ENCODE measurements around the gene RERG. TPM values are rescaled to one million over a fixed set of nuclear protein-coding genes. Genes with fewer than 3 reads are reported as not detected.

RERG gene
- total and polyA plus RNA-seq, 4 donors, result 1.0 to 1.4 (median 1.1) TPM

GRCh38 chr12:15222219-15222618 is 1.0 kb upstream of the RERG start:
- H3K27me3 ChIP-seq (ENCODE audit: control insufficient read depth in 4 of 4, insufficient read depth in 4 of 4, low read length in 3 of 4), result peaks cover 0 to 6% (median 0%) of the 10 kb centered on the region in 4 donors
- H3K36me3 ChIP-seq (ENCODE audit: control insufficient read depth in 4 of 4, insufficient read depth in 3 of 4, low read depth in 1 of 4, low read length in 3 of 4), result no peaks in the 10 kb centered on the region
- 48% methylated on average over 3 of the region's 3 CpGs for WGBS
- no peak overlapping the region for H3K4me3 ChIP-seq (ENCODE audit: low read depth in 1 of 3, low read length in 3 of 3)
- no peak for TF ChIP-seq RXRA (IDR thresholded peaks at IDR 0.05)
- no peak for TF ChIP-seq REST (IDR thresholded peaks at IDR 0.05)
- TF ChIP-seq EGR1 (IDR thresholded peaks at IDR 0.05; ENCODE audit: low read depth in 2 of 2), result no peak
- TF ChIP-seq RAD21 (IDR thresholded peaks at IDR 0.05), result no peak
- no peak for TF ChIP-seq YY1 (IDR thresholded peaks at IDR 0.05)
- TF ChIP-seq FOXA1 (IDR thresholded peaks at IDR 0.05), result no peak
- no peak for TF ChIP-seq FOXA2 (IDR thresholded peaks at IDR 0.05)
- TF ChIP-seq SP1 (IDR thresholded peaks at IDR 0.05), result no peak
- no peak for TF ChIP-seq CTCF (IDR thresholded peaks at IDR 0.05; ENCODE audit: low read depth, low read length, missing input control)
- no peak for TF ChIP-seq JUND (IDR thresholded peaks at IDR 0.05)
- TF ChIP-seq TAF1 (conservative IDR thresholded peaks at IDR 0.05), result no peak
- peaks cover 1 to 7% (median 5%) of the 10 kb centered on the region in 4 donors for H3K4me1 ChIP-seq (ENCODE audit: control insufficient read depth in 4 of 4, insufficient read depth in 4 of 4, low read length in 3 of 4)
- no peaks in the 10 kb centered on the region for H3K9me3 ChIP-seq (ENCODE audit: control insufficient read depth in 4 of 4, low read length in 3 of 4)
- no peak for DNase-seq (ENCODE audit: low spot score)
- no peak overlapping the region for H3K9ac ChIP-seq (ENCODE audit: low read depth in 1 of 2, low read length in 2 of 2)
- H3K27ac ChIP-seq (ENCODE audit: low read depth in 1 of 2, low read length in 2 of 2), result no peak overlapping the region

GRCh38 chr12:15220451-15220850 is 766 bp downstream of the RERG start:
- peak overlapping the region; percentile 14 to 80 for H3K27ac ChIP-seq (ENCODE audit: low read depth in 1 of 2, low read length in 2 of 2)
- DNase-seq (ENCODE audit: low spot score), result no peak
- 77% methylated on average over 4 of the region's 4 CpGs for WGBS
- no peak overlapping the region for H3K9ac ChIP-seq (ENCODE audit: low read depth in 1 of 2, low read length in 2 of 2)
- no peaks in the 10 kb centered on the region for H3K9me3 ChIP-seq (ENCODE audit: control insufficient read depth in 4 of 4, low read length in 3 of 4)
- peaks cover 0 to 6% (median 3%) of the 10 kb centered on the region in 4 donors for H3K27me3 ChIP-seq (ENCODE audit: control insufficient read depth in 4 of 4, insufficient read depth in 4 of 4, low read length in 3 of 4)
- no peak for TF ChIP-seq EGR1 (IDR thresholded peaks at IDR 0.05; ENCODE audit: low read depth in 2 of 2)
- no peak for TF ChIP-seq YY1 (IDR thresholded peaks at IDR 0.05)
- no peak for TF ChIP-seq MAX (IDR thresholded peaks at IDR 0.05)
- no peak overlapping the region for H3K4me3 ChIP-seq (ENCODE audit: low read depth in 1 of 3, low read length in 3 of 3)
- H3K36me3 ChIP-seq (ENCODE audit: control insufficient read depth in 4 of 4, insufficient read depth in 3 of 4, low read depth in 1 of 4, low read length in 3 of 4), result no peaks in the 10 kb centered on the region
- peaks cover 1 to 7% (median 5%) of the 10 kb centered on the region in 4 donors for H3K4me1 ChIP-seq (ENCODE audit: control insufficient read depth in 4 of 4, insufficient read depth in 4 of 4, low read length in 3 of 4)

GRCh38 chr12:15218794-15219193 is 2.4 kb downstream of the RERG start:
- no peaks in the 10 kb centered on the region for H3K9me3 ChIP-seq (ENCODE audit: control insufficient read depth in 4 of 4, low read length in 3 of 4)
- H3K4me1 ChIP-seq (ENCODE audit: control insufficient read depth in 4 of 4, insufficient read depth in 4 of 4, low read length in 3 of 4), result peaks cover 1 to 7% (median 5%) of the 10 kb centered on the region in 4 donors
- peaks cover 0 to 6% (median 3%) of the 10 kb centered on the region in 4 donors for H3K27me3 ChIP-seq (ENCODE audit: control insufficient read depth in 4 of 4, insufficient read depth in 4 of 4, low read length in 3 of 4)
- DNase-seq (ENCODE audit: low spot score), result no peak
- WGBS, result 77% methylated on average over 6 of the region's 6 CpGs
- H3K27ac ChIP-seq (ENCODE audit: low read depth in 1 of 2, low read length in 2 of 2), result no peak overlapping the region
- no peaks in the 10 kb centered on the region for H3K36me3 ChIP-seq (ENCODE audit: control insufficient read depth in 4 of 4, insufficient read depth in 3 of 4, low read depth in 1 of 4, low read length in 3 of 4)
- no peak overlapping the region for H3K9ac ChIP-seq (ENCODE audit: low read depth in 1 of 2, low read length in 2 of 2)
- no peak overlapping the region for H3K4me3 ChIP-seq (ENCODE audit: low read depth in 1 of 3, low read length in 3 of 3)
- TF ChIP-seq HNF4G (IDR thresholded peaks at IDR 0.05) (no peak), EGR1 (IDR thresholded peaks at IDR 0.05; ENCODE audit: low read depth in 2 of 2) (no peak), CTCF (IDR thresholded peaks at IDR 0.05; ENCODE audit: low read depth, low read length, missing input control) (no peak), RAD21 (IDR thresholded peaks at IDR 0.05) (no peak), NR2F2 (IDR thresholded peaks at IDR 0.05) (no peak), MAX (IDR thresholded peaks at IDR 0.05) (no peak), GABPA (IDR thresholded peaks at IDR 0.05 in 1 of 2, conservative IDR thresholded peaks at IDR 0.05 in 1 of 2) (no peak), ATF3 (IDR thresholded peaks at IDR 0.05) (no peak), FOXA1 (IDR thresholded peaks at IDR 0.05) (no peak), ZBTB33 (IDR thresholded peaks at IDR 0.05) (no peak), FOXA2 (IDR thresholded peaks at IDR 0.05) (no peak), RXRA (IDR thresholded peaks at IDR 0.05) (no peak), HNF4A (conservative IDR thresholded peaks at IDR 0.05) (no peak)
